ENCODE results near the gene BMAL2. TPM values are rescaled to one million over a fixed set of nuclear protein-coding genes. Genes with fewer than 3 reads are reported as not detected.

Gene BMAL2
- total and polyA plus RNA-seq, 2 of the 13 experiments (the other 11 are each of a cell fraction or from before 2014, with no cell fraction given), result 4.8 to 27.4 TPM

DNA sequence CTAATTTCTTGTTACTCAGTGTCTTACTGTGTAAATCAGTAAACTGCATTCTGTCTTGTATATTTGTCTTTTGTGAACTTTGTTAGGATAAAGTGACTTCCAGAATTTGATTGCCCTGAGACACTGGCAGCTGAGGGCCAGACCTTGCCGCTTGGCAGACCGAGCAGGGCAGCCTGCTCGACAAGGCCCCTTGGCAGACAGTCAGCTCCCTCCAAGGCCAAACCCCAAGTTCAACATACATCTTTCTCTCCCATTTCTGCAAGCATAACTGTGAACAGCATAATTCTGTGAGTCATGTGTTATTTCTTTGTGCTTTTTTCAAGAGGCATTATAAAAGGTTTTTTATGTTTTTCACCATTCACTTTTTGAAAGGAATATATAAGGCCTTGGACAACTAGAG lies 39.2 kb upstream of the BMAL2 start (continued):
- TF ChIP-seq GATAD1 (CRISPR knock-in tag; IDR thresholded peaks at IDR 0.05) (no peak), KLF11 (CRISPR knock-in tag; IDR thresholded peaks at IDR 0.05) (no peak)
- TF ChIP-seq, protein P1, sequence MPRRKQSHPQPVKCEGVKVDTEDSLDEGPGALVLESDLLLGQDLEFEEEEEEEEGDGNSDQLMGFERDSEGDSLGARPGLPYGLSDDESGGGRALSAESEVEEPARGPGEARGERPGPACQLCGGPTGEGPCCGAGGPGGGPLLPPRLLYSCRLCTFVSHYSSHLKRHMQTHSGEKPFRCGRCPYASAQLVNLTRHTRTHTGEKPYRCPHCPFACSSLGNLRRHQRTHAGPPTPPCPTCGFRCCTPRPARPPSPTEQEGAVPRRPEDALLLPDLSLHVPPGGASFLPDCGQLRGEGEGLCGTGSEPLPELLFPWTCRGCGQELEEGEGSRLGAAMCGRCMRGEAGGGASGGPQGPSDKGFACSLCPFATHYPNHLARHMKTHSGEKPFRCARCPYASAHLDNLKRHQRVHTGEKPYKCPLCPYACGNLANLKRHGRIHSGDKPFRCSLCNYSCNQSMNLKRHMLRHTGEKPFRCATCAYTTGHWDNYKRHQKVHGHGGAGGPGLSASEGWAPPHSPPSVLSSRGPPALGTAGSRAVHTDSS (CRISPR knock-in tag; conservative IDR thresholded peaks at IDR 0.05), result no peak

DNA sequence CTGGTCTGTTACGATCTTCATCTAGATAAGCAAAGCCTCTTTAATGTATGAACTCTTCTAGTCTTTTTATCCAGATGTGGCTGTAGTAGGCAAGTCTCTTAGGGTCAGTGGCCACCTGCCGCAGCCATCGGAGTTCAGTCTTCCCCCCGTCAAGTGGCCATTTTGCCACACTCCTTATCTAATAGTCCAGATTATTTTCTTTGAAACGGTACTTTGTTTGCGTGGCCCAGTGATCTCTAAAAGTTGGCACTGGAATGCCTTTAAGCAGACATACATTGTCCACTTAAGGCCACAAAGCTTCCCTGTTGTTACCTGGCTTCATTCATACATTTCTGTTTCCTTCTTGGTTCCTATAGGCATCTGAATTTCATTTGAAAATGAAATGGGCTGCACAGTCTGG lies 36.0 kb upstream of the BMAL2 start:
- DNase-seq (ENCODE audit: low spot score), result no peak
- BruUV-seq (replicated peaks), result no TSS peak

More for the DNA sequence above, 36.0 kb upstream of the BMAL2 start:
- in situ Hi-C loops (cut with HindIII; ENCODE audit: extremely low pct_ligation_motif_present, low pct_unique_long_range_greater_than_20kb) (no loop called here), intact Hi-C loops (cut with micrococcal nuclease; ENCODE audit: unreplicated experiment) (no loop called here)
- Histone ChIP-seq H4K20me1 (ENCODE audit: insufficient read depth, low read length) (no peaks in the 10 kb centered on the region; the same call in 1 of the 2 replicates), H3K9ac (ENCODE audit: insufficient read depth, low read depth, low read length) (no peak overlapping the region), H3K27me3 (ENCODE audit: control insufficient read depth in 1 of 2, insufficient read depth in 2 of 2, low read length in 2 of 2) (no peaks in the 10 kb centered on the region), H3K4me1 (ENCODE audit: insufficient read depth, low read length) (peaks cover 19% of the 10 kb centered on the region), H3K9me3 (ENCODE audit: low read length) (no peaks in the 10 kb centered on the region), H3K36me3 (replicated peaks in 1 of 2; ENCODE audit: control insufficient read depth in 1 of 2, insufficient read depth in 2 of 2, low read length in 2 of 2) (no peaks in the 10 kb centered on the region), H2AFZ (ENCODE audit: low read length) (no peak overlapping the region), H3K27ac (ENCODE audit: extremely low read length, insufficient read depth, low read length) (no peak overlapping the region), H3K4me2 (ENCODE audit: low read depth, low read length) (no peak overlapping the region), H3K79me2 (ENCODE audit: insufficient read depth, low read length) (no peaks in the 10 kb centered on the region), H3K4me3 (replicated peaks in 1 of 3; ENCODE audit: insufficient read depth in 1 of 3, low read depth in 2 of 3, low read length in 3 of 3) (no peak overlapping the region)
- POLR2A ChIA-PET, result no interaction called here
- no peak for TF ChIP-seq ZNF230 (CRISPR knock-in tag; IDR thresholded peaks at IDR 0.05)
- TF ChIP-seq, protein P2, sequence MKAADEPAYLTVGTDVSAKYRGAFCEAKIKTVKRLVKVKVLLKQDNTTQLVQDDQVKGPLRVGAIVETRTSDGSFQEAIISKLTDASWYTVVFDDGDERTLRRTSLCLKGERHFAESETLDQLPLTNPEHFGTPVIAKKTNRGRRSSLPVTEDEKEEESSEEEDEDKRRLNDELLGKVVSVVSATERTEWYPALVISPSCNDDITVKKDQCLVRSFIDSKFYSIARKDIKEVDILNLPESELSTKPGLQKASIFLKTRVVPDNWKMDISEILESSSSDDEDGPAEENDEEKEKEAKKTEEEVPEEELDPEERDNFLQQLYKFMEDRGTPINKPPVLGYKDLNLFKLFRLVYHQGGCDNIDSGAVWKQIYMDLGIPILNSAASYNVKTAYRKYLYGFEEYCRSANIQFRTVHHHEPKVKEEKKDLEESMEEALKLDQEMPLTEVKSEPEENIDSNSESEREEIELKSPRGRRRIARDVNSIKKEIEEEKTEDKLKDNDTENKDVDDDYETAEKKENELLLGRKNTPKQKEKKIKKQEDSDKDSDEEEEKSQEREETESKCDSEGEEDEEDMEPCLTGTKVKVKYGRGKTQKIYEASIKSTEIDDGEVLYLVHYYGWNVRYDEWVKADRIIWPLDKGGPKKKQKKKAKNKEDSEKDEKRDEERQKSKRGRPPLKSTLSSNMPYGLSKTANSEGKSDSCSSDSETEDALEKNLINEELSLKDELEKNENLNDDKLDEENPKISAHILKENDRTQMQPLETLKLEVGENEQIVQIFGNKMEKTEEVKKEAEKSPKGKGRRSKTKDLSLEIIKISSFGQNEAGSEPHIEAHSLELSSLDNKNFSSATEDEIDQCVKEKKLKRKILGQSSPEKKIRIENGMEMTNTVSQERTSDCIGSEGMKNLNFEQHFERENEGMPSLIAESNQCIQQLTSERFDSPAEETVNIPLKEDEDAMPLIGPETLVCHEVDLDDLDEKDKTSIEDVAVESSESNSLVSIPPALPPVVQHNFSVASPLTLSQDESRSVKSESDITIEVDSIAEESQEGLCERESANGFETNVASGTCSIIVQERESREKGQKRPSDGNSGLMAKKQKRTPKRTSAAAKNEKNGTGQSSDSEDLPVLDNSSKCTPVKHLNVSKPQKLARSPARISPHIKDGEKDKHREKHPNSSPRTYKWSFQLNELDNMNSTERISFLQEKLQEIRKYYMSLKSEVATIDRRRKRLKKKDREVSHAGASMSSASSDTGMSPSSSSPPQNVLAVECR (CRISPR knock-in tag; IDR thresholded peaks at IDR 0.05; ENCODE audit: borderline replicate concordance), result no peak
- TF ChIP-seq KLF11 (CRISPR knock-in tag; IDR thresholded peaks at IDR 0.05), result no peak
- no peak for TF ChIP-seq ZFP36L2 (CRISPR knock-in tag; IDR thresholded peaks at IDR 0.05)
- TF ChIP-seq WIZ (CRISPR knock-in tag; IDR thresholded peaks at IDR 0.05), result no peak
- no peak for TF ChIP-seq KAT7 (CRISPR knock-in tag; IDR thresholded peaks at IDR 0.05; ENCODE audit: borderline replicate concordance)
- no peak for TF ChIP-seq ZNF788 (CRISPR knock-in tag; IDR thresholded peaks at IDR 0.05; ENCODE audit: borderline replicate concordance)
- TF ChIP-seq ZNF292 (CRISPR knock-in tag; IDR thresholded peaks at IDR 0.05; ENCODE audit: borderline replicate concordance, low read depth), result no peak
- TF ChIP-seq, protein P3, sequence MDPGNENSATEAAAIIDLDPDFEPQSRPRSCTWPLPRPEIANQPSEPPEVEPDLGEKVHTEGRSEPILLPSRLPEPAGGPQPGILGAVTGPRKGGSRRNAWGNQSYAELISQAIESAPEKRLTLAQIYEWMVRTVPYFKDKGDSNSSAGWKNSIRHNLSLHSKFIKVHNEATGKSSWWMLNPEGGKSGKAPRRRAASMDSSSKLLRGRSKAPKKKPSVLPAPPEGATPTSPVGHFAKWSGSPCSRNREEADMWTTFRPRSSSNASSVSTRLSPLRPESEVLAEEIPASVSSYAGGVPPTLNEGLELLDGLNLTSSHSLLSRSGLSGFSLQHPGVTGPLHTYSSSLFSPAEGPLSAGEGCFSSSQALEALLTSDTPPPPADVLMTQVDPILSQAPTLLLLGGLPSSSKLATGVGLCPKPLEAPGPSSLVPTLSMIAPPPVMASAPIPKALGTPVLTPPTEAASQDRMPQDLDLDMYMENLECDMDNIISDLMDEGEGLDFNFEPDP (CRISPR knock-in tag; conservative IDR thresholded peaks at IDR 0.05), result no peak
- TF ChIP-seq MZF1 (CRISPR knock-in tag; IDR thresholded peaks at IDR 0.05; ENCODE audit: borderline replicate concordance), result no peak
- ATAC-seq, result no peak
- no peak for FAIRE-seq
- CTCF ChIA-PET (ENCODE audit: low intra/inter-chr PET ratio, low total read pairs), result no interaction called here
- WGBS (ENCODE audit: low lambda C conversion rate), result 80% methylated on average over 6 of the region's 6 CpGs
